T-helper 22 cell (primary cell): ENCODE measurements around the gene ABLIM2.
"Not testable (repeated sequence)": the region's sequence is repeated elsewhere in the genome, so short reads cannot be mapped to it uniquely, and the experiment has no call there.

Experiments
- DNase-seq: peaks from one replicate; pipeline ENCODE4 v3.0.0-alpha.2; 2020; ENCODE audit warnings: low read depth

ABLIM2 gene

GRCh38 chr4:7933651-7934510 lies 224.7 kb downstream of the ABLIM2 start:
- no peak for DNase-seq

- no peak for DNase-seq
Observed at GRCh38 chr4:7932287-7932686, 226.3 kb downstream of the ABLIM2 start.

DNA sequence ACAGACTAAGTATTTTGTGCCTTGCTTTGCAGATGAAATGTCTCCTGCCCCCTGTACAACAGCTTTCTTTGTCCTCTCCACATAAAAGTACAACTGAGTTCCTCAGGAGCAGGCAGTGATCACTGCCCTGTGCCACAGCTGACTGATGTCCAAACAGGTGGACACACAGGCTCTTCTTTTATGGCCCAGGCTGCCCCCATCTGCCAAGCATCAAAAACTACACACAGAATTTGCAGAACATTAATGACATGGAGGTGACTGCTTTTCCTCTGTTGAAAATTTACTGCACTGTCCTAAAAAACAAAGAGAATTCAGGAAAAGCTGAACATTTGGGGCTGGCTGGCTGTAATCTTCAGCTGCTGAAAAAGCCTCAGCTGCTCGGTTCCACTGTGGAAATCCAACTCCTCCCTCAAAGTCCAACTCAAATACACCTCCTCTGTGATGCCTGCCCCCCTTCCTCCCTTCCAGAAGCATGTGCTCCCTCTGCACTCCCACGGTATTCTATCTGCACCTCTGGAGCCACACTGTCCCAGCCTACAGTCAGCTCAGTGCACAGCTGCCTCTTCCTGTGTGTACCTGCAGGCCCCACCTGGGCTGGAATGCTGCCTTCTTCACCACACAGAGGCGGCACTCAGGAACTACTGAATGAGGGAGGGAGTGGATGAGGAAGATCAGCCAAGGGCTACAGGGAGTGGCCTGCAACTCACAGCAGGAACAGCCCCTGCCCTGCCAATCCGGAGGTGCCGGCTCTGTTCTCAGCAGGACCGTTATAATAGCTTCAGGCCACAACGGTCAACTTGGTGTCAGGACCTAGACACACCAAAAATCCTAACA lies 229.3 kb downstream of the ABLIM2 start:
- DNase-seq, result no peak

DNA sequence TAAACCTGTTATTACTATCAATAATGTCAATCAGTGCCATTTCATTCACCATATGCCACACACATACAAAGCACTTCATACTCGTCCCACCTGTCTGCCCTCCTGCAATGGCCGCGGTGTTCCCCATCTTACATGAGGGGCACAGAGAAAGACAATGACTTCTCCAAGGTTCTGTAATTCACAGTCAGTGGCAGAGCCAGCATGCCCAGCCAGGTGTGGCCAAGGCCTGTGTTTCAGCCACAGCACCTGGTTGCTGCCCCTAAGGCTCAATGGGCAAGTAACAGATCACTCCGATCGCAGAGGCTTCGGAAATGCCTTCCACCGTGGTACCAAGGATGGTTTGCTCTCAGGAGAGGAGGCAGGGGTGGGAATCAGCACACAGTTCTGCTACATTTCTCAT lies 229.9 kb downstream of the ABLIM2 start:
- DNase-seq, result no peak

DNA sequence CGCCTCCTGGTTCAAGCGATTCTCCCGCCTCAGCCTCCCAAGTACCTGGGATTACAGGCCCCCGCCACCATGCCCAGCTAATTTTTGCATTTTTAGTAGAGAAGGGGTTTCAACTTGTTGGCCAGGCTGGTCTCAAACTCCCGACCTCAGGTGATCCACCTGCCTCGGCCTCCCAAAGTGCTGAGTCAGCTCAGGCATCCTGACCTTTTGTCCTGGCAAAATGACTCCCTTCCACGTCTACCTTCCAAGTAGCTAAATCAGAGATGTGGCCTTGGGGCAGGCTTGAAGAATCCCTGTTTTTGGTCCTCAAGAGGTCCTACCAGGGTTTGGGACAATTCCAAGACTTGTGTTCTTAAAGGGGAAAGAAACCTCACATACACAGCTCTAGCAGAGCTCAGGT lies 231.8 kb downstream of the ABLIM2 start:
- no peak for DNase-seq

- DNase-seq, result no peak
Observed at GRCh38 chr4:7924570-7924969, 234.0 kb downstream of the ABLIM2 start.

DNA sequence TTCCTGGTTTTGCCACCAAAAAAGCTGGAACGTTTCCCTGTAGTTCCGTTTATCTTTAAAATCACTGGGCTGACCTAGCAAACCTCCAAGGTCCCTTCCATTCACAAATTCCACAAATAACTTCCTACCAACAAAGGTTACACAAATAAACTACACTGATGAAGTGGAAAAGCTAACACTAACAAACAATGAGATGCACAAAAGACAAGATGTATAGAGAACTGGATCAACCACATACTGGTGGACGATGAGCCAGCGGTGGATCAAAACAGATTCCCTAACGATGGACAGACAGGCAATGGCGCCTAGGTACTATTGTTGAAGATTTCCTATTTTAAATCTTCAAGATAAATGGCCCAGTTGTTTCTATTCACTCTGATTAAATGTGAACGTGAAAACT lies 234.4 kb downstream of the ABLIM2 start:
- no peak for DNase-seq

GRCh38 chr4:7922466-7922865 lies 236.1 kb downstream of the ABLIM2 start:
- DNase-seq, result no peak

GRCh38 chr4:7918981-7919380 lies 239.6 kb downstream of the ABLIM2 start:
- DNase-seq, result no peak

- DNase-seq, result not testable (repeated sequence)
Observed at GRCh38 chr4:7918187-7918586, 240.4 kb downstream of the ABLIM2 start.

GRCh38 chr4:7917669-7918068 lies 240.9 kb downstream of the ABLIM2 start:
- DNase-seq, result no peak

DNA sequence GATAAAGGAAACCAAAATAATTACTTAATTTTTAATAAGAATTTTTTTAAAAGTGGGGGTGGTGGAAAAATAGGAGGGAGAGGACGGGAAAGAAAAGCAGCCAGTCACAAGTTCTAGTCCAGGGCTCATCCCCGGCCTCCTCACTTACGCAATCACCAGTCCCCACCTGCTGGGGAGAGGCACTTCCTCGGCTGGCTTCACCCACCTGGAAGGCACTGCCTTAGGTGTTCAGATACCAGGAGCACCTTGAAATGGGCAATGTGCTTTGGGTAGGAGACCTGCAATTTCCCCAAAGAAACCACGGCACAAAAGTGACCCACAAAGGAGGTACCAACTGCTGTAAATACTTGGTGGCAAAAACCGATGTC lies 242.8 kb downstream of the ABLIM2 start:
- no peak for DNase-seq
